Myocyte (in vitro differentiated cells): Measurements from ENCODE around the gene RABL6. TPM values are rescaled to one million over a fixed set of nuclear protein-coding genes. Genes with fewer than 3 reads are reported as not detected.
"Not testable (repeated sequence)": the region's sequence is repeated elsewhere in the genome, so short reads cannot be mapped to it uniquely, and the experiment has no call there.

ENCODE experiments used
- DNase-seq: peaks from one replicate; pipeline ENCODE4 v3.0.0-alpha.2; 2012; ENCODE audit warnings: low read depth
- total RNA-seq: library from RNA; depleted of rRNA; stranded (reverse); fragments of >200 nt; gene quantifications from 2 replicates; pipeline ENCODE4 v1.2.3, GENCODE V29; 2014

RABL6 gene
- total RNA-seq, 1 donor from 2014 or later, result 94.2 TPM

DNA sequence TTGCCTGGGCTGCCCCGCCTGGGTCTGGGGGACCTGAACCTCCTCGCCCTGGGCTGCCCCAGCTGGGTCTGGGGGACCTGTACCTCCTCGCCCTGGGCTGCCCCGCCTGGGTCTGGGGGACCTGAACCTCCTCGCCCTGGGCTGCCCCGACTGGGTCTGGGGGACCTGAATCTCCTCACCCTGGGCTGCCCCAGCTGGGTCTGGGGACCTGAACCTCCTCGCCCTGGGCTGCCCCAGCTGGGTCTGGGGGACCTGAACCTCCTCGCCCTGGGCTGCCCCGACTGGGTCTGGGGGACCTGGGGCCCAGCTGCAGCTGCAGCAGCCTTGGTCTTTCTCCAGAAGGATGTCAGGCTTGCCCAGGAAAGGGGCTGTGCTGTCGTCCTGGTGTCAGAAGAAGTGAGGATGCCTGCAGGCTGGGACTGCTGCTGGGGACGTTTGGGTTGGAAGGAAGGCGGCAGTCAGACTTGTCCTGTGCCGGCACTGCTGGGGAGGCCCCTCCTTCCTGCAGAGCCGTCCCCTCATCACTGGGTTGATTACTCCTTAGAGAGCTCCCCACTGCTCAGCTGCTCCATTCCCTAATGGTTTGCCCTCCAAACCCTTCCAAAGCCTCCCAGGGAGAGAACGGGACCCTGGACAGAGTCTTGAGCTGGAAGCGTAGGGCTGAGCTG lies 25.8 kb downstream of the RABL6 start:
- DNase-seq, result not testable (repeated sequence)

DNA sequence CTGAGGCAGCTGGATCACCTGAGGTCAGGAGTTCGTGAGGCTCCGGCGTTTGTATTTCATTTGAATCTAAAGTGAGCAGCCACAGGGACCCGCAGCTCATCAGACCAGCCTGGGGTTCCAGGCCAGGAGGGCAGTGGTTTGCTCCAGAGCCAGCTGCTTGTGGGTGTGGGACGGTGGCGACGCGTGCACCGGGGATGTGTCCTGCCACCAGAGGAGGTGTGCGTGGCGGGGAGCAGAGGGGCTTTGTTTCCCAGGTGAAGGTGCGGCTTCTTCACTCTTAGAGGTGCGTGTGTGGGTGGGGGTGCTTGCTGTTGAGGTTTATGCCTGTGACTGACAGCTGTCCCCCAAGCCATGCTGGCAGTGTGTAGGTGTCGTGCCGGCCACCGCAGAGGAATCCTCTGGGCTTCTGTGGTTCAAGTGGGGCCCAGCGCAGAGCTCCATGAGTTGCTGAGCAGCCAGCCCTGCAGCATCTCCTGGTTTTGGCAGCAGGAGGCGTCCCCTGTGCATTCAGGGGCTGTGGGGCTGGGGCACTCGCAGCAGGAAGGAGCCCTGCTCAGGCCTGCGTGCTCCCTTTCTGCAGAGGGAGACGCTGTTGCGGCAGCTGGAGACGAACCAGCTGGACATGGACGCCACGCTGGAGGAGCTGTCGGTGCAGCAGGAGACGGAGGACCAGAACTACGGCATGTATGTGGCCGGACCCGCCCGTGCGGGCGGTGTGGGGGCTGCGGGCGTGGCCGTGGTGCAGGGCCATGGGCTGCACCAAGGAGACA lies 27.6 kb downstream of the RABL6 start:
- DNase-seq, result no peak

DNA sequence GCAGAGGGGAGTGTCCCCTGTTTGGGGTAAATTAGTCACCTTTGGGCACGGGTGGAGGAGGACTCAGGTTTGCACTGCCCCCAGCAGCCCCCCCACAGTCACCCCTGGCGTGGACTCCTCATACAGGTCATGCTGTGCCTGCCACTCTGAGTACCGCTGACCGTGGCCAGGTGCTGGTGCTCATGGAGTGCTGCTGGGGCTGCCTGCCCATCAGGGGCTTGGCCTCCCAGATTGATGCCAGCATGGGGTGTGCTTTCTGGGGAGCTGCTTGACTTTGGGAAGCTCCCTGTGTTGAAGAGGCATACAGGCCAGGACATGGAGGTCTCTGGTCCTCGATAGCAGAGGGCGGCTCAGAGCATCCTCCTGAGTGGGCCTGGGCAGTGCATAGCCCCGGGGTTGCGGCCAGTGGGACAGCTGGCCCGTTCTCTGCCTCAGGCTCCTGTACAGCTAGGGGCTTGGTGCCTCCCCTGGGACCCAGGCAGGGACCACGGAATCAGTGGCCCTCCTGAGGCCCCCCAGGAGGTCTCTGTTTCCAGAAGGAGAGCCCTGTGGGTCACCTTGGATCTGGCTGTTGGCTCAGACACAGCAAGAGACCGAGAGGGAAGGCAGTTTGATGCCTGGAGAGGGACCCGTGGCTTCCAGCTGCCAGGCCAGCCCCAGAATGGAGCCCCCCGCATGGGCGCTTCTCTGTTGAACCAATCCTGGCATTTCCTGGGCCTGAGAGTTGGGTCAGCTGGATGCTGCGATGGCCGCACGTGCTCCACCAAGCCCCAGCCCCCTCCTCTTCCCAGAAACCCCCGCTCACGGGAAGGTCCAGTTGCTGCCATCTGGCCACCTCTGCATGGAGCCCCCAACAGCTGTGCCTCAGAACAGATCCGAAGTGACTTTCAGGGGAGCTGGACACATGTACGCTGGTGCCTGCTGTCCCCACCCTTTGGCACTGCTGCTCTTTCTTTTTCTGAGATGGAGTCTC lies 28.5 kb downstream of the RABL6 start:
- DNase-seq, result no peak

DNA sequence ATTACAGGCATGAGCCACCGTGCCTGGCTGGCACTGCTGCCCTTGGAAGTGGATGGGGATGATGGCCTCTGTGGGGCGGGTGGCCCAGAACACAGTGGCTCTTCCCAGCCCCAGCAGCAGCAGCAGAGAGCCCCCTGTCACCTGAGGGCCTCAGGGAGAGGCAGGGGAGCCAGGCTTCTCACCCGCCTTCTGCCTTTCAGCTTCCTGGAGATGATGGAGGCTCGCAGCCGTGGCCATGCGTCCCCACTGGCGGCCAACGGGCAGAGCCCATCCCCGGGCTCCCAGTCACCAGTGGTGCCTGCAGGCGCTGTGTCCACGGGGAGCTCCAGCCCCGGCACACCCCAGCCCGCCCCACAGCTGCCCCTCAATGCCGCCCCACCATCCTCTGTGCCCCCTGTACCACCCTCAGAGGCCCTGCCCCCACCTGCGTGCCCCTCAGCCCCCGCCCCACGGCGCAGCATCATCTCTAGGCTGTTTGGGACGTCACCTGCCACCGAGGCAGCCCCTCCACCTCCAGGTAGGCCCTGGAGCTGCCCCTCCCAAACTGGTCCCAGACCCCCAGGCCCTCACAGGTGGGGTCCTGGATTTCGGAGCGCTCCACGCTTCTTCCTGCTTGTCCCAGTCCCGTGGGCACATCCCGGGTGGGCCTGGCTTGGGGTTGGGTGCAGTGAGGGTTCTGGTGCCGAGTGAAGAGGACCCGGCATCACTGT lies 29.6 kb downstream of the RABL6 start:
- no peak for DNase-seq

DNA sequence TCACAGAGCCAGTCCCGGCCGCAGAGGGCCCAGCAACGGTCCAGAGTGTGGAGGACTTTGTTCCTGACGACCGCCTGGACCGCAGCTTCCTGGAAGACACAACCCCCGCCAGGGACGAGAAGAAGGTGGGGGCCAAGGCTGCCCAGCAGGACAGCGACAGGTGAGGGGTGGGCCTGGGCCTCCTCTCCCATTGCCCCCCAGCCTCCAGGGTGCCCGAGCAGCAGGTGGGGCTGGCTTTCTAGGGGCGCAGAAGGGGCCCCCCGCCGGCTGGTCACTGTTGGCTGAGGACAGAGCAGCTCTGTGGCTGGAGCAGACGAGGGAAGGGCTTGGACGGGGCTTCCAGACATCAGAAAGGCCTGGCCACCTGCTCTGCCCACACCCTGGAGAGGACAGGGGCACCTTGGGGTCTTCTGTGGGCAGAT lies 30.1 kb downstream of the RABL6 start:
- not testable (repeated sequence) for DNase-seq

DNA sequence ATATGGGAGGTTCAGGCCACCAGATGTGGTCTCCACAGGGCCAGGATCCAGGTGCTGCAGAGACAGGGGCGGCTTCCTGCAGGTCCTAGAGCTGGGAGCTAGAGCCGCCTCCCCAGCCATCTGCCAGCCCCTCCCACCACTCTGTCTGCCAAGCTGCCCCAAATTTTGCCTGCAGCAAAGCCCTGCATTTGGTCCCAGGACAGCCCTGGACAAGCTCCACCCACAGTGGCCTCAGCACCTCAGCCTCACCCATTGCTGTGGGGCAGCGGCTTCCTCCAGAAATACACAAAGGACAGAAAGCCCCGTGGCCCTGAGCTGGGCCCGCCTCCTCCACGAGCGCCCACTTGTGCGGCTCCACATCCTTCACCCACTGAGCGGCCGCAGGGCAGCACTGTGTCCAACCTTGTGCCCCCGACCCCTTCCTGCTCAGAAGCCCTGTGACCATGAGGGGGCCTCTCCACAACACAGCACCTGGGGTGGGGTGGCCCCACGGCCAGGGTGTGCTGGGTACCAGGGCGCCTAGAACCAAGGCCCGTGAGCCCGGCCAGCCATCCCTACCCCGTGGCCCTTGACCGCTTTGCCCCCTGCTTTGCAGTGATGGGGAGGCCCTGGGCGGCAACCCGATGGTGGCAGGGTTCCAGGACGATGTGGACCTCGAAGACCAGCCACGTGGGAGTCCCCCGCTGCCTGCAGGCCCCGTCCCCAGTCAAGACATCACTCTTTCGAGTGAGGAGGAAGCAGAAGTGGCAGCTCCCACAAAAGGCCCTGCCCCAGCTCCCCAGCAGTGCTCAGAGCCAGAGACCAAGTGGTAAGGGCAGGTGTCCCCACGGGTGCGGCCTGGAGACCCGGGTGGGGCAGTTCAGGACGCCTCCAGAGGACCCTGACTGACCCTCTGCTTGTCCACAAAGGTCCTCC lies 30.8 kb downstream of the RABL6 start:
- DNase-seq, result no peak

DNA sequence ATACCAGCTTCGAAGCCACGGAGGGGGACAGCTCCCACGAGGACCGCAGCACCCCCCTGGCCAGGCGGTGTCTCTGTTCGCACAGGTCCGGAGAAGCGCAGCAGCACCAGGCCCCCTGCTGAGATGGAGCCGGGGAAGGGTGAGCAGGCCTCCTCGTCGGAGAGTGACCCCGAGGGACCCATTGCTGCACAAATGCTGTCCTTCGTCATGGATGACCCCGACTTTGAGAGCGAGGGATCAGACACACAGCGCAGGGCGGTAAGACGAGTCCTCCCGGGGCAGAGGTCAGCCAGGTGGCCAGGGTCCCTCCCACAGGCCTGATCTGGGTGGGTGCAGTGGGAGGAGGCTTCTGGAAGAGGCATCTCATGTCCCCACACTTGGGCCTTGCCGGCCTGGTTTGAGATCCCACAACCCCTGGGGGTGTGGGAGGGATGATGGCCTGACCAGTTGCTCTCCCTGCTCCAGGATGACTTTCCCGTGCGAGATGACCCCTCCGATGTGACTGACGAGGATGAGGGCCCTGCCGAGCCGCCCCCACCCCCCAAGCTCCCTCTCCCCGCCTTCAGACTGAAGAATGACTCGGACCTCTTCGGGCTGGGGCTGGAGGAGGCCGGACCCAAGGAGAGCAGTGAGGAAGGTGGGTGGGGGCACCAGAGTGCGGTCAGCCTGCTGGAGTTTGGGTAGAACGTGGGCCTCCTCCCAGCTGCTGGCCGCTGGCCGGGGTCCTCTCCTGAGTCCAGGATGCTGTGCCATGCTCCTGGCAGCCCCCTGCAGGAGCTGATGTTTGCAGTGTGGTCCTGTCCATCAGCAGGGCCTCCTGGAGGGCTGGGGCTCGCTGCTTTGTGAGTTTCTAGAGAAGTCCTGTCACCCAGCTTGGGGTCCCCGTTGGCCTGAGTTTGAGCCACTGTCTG lies 31.7 kb downstream of the RABL6 start:
- DNase-seq, result no peak

DNA sequence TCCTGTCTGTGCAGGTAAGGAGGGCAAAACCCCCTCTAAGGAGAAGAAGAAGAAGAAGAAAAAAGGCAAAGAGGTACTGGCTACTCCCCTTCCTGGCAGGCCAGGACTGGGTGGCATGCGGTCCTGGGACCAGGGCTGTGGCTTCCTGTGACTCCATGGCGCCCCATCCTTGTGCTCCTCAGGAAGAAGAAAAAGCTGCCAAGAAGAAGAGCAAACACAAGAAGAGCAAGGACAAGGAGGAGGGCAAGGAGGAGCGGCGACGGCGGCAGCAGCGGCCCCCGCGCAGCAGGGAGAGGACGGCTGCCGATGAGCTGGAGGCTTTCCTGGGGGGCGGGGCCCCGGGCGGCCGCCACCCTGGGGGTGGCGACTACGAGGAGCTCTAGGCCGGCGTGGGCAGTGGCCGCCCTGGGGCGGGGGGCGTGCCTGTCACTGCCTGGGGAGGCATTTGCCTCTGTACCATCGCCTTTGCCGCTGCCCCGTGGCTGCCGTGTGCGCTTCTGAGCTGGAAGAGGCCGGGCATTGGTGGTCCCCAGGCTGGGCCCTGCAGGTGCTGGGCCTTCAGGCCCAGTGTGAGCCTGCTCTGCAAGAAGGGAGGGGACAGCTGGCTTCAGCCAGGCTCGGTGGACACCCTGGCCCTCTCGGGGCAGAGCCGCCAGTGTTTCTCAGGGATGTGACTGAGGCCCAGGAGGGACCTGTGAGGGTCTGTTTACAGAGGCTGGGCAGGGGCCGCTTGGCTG lies 32.6 kb downstream of the RABL6 start:
- DNase-seq, result no peak

DNA sequence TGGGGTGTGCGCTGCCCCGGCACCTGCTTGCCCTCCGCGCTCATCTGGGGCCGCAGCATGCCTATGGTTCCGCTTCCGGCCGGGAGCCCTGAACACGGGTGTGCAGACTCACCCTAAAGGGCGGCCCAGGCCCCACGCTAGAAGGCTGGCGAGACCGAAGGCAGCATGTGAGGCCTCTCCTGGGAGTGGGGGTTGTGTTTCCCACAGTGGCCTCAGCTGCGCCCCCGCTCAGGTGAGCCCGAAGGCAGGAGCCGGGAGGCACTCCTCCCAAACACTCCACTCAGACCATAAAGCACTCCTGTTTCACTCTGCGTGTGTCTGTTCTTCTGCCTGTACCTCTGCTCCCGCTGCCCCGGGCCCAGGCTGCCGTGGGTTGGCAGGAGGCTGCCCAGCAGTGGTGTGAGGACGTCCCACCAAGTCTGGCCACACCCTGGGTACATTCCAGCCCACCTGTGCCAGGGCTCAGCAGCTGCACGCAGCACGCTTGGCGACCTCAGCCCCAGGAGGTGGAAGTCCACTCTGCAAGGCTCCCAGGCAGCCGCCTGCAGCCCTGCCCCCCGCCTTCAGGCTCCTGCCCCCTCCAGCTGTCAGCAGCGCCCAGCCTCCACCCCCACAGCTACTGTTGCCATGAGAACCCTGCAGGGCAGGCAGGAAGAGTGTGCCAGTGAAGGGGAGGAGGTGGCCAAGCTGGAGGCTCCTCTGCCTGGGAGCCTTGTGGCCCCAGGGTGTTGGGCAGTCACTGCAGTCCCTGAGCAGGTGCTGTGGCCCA lies 33.3 kb downstream of the RABL6 start:
- DNase-seq, result peak; percentile 93

DNA sequence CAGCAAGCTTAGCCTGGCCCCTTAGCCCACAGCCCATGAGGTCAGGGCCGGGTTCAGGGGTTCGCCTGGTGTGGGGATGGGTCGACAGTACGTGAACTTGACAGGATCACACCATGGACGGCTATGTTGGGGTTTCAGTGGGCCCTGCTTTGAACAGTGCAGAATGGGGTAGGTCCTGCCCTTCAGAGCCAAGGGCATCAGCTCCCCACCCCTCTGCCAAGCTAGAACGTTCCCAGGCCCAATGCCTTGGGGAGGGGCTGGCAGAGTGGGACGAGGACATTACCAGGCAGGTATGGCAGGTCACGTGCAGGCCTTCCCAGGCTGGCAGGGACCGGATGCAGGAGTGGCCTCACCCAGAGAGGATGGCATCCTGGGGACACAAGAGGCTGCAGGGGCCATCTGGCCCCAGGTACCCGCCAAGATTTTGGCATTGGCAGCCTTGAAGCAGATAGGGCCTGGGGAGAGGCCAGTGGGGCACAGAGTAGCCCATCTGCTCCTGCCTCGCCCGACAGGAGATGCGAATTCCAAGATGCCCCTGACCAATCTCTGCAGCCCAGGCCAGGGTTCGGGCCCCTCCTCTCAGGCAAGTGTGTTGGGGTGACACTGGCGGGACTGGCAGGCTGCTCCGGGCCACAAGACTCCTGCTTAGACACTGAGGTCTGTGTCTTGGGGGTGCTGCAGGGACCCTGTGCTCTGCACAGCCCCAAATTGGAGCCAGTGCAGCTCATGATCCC lies 34.1 kb downstream of the RABL6 start:
- DNase-seq, result not testable (repeated sequence)

DNA sequence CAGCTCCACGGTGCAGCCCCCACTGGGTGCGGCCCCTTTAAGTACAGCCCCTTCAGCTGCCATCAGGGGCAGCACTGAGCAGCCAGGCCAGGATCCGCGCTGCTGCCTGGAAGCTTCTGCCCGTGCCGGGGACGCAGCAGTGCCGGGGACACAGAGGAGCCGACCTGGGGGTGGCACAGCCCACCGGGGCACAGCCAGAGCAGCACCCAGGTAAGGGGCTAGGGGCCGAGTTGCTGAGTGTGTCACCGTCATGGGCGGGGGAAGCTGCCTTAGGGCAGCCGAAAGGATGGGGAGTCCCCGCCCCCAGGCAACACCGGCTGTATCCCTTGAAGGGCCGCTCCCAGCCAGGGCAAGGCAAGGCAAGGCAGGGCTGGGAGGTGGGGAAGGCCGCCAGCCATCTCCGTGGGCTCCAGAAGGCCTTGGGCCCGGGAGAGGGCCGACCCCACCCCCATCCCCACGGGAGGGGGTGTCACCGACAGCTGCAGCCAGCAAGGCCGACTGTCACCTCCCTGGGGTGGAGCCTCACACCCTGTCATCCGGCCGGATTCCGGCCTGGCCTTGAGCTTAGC lies 34.7 kb downstream of the RABL6 start, which contains the start of gene AJM1:
TSS of gene AJM1 (plus strand) at position 99 of the 569 bp plus-strand sequence. CDS start 1,937 bp downstream, outside the sequence.
- peak; percentile 87 for DNase-seq

DNA sequence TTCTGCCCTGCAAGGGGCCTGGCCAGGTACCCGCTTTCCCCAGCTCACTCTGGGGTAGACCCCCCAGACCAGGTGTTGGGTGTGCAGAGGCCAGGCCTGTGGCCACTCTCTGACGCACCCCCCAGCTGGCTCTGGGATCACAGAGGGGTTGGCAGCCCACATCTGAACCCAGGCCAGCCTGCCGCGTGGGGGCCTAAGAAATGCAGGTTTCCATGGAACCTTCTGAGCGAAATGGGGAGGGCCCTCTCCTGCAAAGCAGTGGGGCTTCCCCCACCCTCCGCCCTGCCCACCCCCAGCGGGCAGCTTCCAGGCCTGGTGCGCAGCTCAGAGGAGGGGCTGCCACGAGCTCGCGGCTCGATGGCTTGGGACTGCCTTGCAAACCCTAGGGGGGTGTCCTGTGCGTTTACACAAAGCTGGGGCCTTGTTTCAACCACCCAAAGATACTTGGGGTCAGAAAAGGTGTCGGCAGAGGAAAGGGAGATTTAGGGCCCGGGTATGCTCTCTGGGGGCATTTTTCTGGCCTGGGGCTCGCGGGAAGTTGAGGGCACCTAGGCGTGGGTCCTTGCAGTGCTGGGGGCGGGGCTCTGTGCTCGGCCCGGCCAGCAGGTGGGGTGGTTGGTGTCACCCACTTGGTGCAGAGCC lies 35.5 kb downstream of the RABL6 start:
- DNase-seq, result not testable (repeated sequence)

DNA sequence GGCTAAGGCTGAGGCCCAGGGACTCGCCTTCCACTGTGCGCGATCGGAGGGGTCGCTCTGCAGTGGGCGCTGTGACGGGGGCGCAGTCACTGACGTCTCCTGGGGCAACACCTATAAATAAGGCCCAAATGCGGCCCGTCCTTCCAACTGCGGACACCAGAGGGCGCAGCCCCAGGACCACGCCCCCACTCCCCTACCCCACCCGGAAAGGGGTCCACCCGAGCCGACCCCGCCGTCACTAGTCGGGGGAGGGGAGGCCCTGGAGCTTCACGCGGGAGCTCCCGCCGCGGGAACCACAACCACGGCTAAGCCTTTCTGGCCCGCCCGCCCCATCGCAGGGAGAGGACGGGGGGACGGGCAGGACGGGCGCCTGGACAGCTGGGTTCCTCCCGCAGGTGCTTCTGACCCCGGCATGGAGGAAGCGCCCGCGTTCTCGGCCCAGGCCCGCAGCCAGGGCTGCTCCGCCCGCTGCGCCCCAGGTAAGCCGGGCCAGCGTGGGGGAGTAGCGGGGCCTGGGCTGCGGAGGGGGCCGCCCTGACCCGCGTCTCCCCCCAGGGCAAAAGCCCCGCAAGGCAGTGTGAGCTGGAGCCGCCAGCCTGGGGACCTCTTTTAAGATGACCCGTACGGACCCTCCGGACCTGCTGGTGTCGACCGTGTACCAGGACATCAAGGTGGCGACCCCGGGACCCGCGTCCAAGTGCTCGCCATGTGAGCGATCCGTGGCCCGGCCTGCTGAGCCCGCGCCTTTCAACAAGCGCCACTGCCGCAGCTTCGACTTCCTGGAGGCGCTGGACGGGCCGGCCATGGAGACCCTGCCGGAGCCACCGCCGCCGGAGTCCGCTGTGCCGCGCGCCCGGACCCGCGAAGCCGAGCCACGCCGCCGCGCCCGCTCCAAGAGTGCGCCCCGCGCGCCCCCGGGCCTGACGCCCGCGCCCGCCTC lies 36.3 kb downstream of the RABL6 start:
- not testable (repeated sequence) for DNase-seq

DNA sequence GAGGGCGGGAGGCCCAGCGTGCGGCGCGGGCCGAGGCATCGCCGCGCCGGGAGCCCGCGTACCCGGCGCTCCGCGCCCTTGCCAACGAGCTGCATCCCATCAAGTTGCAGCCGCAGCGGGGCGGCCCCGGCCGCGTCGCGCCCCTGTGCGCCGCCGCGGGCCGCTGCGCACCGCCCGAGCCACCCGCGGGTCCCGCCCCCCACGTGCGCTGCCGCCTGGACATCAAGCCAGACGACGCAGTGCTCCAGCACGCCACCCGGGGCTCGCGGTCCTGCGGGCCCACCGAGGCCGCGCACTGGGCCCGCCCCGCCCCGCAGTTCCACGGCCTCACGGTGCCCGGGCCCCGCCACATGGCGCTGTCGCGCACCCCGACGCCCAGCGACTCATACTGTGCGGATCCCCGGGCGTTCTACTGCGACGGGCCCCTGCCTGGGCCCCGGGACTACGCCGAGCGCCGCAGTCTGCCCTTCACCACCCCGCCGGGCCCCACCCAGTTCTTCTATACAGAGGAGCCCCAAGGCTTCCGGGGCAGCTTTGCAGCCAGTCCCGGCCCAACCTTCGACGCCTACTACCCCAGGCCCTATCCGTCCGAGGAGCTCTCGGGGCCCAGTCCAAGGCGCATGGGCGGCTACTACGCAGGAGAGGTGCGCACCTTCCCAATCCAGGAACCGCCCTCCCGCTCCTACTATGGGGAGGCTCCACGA lies 37.2 kb downstream of the RABL6 start:
- DNase-seq, result no peak
